HUES48 (cell line): ENCODE measurements around the gene UBASH3B.
"Not testable (repeated sequence)": the region's sequence is repeated elsewhere in the genome, so short reads cannot be mapped to it uniquely, and the experiment has no call there.

Experiments
- H3K27ac ChIP-seq: one replicate; pipeline ENCODE4 v1.7.0; 2013; ENCODE audit warnings: low read depth, low read length, inconsistent platforms
- H3K27me3 ChIP-seq: 2 replicates; pipeline ENCODE4 v1.6.1; 2013; ENCODE audit warnings: mild to moderate bottlenecking, low read length; ENCODE audit not compliant: control insufficient read depth, insufficient read depth
- H3K36me3 ChIP-seq: 2 replicates; pipeline ENCODE4 v1.6.1; 2013; ENCODE audit warnings: low read length; ENCODE audit not compliant: control insufficient read depth, insufficient read depth
- H3K4me1 ChIP-seq: 2 replicates; pipeline ENCODE4 v1.6.1; 2013; ENCODE audit warnings: mild to moderate bottlenecking, low read length; ENCODE audit not compliant: control insufficient read depth, insufficient read depth
- H3K4me3 ChIP-seq: 2 replicates; pipeline ENCODE4 v1.5.1; 2013; ENCODE audit warnings: mild to moderate bottlenecking, low read depth, low read length
- H3K9ac ChIP-seq: 2 replicates; pipeline ENCODE4 v1.6.1; 2013; ENCODE audit warnings: mild to moderate bottlenecking, low read depth, low read length, moderate library complexity
- H3K9me3 ChIP-seq: 2 replicates; pipeline ENCODE4 v1.6.1; 2013; ENCODE audit warnings: low read length; ENCODE audit not compliant: control insufficient read depth, insufficient read depth

UBASH3B gene

DNA sequence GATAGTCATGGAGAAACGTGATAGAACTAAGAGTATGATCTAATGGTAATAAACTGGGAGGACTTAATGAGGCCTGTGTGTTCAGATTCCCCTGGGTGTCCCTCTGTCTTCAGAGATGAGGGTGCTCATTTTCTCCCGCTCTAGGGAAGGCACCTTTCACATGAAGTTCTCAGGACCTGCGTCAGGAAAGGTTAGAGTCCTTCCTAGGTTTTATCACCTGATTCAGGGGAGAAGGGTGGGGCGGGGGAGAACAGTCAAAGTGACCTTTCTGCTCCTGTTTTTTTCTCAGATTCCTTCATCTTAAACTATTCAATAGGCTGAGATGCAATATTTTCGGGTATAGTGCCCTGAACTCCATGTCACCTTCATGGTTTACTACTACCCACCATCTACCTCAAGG, 160.4 kb downstream of the UBASH3B start:
- Histone ChIP-seq H3K4me1 (peaks cover 27% of the 10 kb centered on the region), H3K36me3 (no peaks in the 10 kb centered on the region), H3K9ac (no peak overlapping the region), H3K27me3 (no peaks in the 10 kb centered on the region), H3K27ac (no peak overlapping the region), H3K9me3 (peaks cover 26% of the 10 kb centered on the region), H3K4me3 (no peak overlapping the region)

DNA sequence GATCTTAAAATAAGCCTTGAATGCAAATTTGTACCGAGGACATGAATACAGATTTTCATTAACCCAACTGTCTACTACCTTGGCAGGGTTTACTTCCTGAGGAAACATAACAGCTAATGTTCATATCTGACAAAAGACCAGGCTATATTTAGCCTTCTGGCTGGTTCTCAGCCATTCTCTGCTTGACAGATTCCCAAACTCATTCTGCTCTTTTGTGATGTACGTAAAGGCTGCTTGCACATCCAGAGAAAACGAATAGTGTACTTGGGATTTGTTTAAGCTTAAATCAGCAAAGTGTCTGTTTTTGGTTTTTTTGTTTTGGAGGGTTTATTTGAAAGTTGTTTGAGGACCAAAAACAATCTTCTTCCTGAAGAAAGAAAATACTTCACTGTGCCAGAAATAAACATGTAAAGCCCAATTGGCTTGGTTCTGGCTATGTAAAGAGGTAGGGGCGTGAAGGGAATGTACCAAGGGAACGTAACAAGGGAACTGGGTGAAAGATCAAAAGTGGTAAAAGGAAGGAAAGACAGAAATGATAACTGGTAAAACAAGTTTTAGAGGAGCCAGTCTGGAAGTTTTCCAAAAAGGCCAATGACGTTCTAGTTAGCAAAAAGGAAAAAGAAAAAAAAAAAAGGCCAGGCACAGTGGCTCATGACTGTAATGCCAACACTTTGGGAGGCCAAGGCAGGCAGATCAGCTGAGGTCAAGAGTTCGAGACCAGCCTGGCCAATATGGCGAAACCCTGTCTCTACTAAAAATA, 161.4 kb downstream of the UBASH3B start:
- Histone ChIP-seq H3K27ac (no peak overlapping the region), H3K4me3 (no peak overlapping the region), H3K9ac (no peak overlapping the region)

DNA sequence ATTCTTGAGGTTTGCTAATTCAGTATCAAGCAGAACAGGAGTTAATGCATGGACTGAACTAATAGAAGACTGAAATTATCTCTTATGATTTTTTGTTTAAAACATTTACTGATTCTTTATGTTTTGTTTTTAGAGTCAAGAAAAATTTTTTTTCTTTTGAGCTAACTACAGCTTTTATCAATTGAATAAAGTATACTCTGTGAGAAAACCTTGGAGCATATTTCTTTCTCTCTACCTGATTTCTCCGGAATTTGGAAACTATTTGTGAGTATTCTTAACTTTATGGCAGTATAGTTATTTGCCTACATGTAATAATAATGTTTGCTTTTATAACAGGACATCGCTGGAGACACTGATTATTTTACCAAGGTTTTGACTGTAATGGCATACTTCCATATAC, 164.6 kb downstream of the UBASH3B start:
- H3K4me1 ChIP-seq, result no peaks in the 10 kb centered on the region
- peaks cover 45% of the 10 kb centered on the region for H3K9me3 ChIP-seq
- H3K36me3 ChIP-seq, result no peaks in the 10 kb centered on the region

More for the DNA sequence above, 161.4 kb downstream of the UBASH3B start:
- no peaks in the 10 kb centered on the region for H3K36me3 ChIP-seq
- H3K27me3 ChIP-seq, result no peaks in the 10 kb centered on the region
- peaks cover 24% of the 10 kb centered on the region for H3K4me1 ChIP-seq
- peaks cover 26% of the 10 kb centered on the region for H3K9me3 ChIP-seq

DNA sequence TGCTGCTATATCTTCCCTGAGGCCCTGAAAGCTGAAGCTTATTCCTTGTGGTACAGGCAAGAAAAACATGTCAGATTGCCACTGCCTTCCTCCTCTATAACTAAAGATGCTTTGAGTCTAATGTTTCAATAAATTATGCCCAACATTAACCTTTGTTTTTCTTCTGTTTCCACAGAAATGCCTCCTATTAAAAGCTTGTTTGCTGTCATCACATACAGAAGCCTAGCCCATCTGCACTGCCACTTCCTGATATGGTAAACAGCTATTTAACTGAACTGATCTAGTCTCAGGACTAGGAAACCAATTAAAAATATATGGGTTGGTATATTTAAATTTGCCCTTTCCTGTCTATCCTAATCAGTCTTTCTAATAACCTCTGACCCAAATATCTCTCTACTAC, 165.6 kb downstream of the UBASH3B start:
- no peaks in the 10 kb centered on the region for H3K36me3 ChIP-seq
- no peaks in the 10 kb centered on the region for H3K27me3 ChIP-seq
- H3K27ac ChIP-seq, result no peak overlapping the region
- peaks cover 45% of the 10 kb centered on the region for H3K9me3 ChIP-seq
- no peak overlapping the region for H3K4me3 ChIP-seq
- no peak overlapping the region for H3K9ac ChIP-seq
- H3K4me1 ChIP-seq, result no peaks in the 10 kb centered on the region

More for the DNA sequence above, 164.6 kb downstream of the UBASH3B start:
- H3K9ac ChIP-seq, result no peak overlapping the region
- no peaks in the 10 kb centered on the region for H3K27me3 ChIP-seq
- H3K4me3 ChIP-seq, result no peak overlapping the region
- H3K27ac ChIP-seq, result no peak overlapping the region

DNA sequence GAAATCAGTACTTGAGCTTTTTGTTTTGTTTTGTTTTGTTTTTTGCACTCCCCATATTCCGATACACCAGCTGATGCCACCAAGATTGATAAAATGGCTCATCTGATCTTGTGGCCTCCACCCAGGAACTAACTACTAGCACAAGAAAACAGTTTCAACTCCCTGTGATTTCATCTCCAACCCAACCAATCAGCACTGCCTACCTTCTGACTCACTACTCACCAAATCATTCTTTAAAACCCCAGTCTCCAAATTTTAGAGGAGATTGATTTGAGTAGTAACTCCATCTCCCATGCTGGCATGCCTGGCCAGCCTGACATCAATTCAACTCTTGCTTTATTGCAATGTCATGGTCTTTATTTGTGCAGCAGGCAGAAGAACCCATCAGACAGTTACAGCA, 166.7 kb downstream of the UBASH3B start:
- no peaks in the 10 kb centered on the region for H3K36me3 ChIP-seq
- H3K27me3 ChIP-seq, result no peaks in the 10 kb centered on the region
- H3K4me3 ChIP-seq, result no peak overlapping the region
- H3K27ac ChIP-seq, result no peak overlapping the region
- H3K9me3 ChIP-seq, result peaks cover 45% of the 10 kb centered on the region
- no peaks in the 10 kb centered on the region for H3K4me1 ChIP-seq
- no peak overlapping the region for H3K9ac ChIP-seq

DNA sequence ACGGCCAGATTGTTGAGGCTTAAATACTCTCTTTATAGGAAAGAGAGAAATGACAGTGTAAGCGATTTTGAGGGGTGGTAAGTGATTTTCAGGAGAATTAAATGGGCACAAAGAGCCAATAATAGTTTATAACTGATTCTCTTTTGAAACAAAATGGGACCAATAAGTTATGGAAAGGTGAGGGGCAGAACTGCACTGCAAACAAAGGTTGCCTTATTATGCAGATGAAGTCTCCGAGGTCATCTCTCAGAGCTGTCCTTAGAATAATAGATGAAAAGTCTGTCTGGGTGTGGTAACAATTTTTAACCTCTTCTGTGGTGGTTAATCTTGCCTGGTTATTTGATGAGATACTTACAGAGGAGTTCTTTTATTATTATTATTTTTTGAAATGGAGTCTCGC, 168.0 kb downstream of the UBASH3B start:
- H3K4me1 ChIP-seq, result no peaks in the 10 kb centered on the region
- no peaks in the 10 kb centered on the region for H3K27me3 ChIP-seq
- no peak overlapping the region for H3K27ac ChIP-seq
- peaks cover 42% of the 10 kb centered on the region for H3K9me3 ChIP-seq
- H3K4me3 ChIP-seq, result no peak overlapping the region
- H3K9ac ChIP-seq, result no peak overlapping the region
- H3K36me3 ChIP-seq, result no peaks in the 10 kb centered on the region

DNA sequence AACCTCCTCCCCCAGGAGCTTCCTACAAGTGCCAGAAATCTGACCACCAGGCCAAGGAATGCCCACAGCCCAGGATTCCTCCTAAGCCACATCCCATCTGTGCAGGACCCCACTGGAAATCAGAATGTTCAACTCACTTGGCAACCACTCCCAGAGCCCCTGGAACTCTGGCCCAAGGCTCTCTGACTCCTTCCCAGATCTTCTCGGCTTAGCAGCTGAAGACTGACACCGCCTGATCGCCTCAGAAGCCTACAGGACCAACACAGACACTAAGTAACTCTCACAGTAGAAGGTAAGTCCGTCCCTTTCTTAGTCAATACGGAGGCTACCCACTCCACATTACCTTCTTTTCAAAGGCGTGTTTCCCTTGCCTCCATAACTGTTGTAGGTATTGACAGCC, 173.8 kb downstream of the UBASH3B start:
- H3K27me3 ChIP-seq, H3K9me3 ChIP-seq, H3K36me3 ChIP-seq, H3K4me3 ChIP-seq, H3K27ac ChIP-seq, H3K9ac ChIP-seq: not testable (repeated sequence)
- H3K4me1 ChIP-seq, result peaks cover 12% of the 10 kb centered on the region

DNA sequence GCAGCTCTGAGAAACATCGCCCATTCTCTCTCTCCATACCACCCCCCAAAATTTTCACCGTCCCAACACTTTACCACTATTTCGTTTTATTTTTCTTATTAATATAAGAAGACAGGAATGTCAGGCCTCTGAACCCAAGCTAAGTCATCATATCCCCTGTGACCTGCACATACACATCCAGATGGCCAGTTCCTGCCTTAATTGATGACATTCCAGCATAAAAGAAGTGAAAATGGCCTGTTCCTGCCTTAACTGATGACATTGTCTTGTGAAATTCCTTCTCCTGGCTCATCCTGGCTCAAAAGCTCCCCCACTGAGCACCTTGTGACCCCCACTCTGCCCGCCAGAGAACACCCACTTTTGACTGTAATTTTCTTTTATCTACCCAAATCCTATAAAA, 176.8 kb downstream of the UBASH3B start:
- H3K9me3 ChIP-seq, H3K4me3 ChIP-seq, H3K9ac ChIP-seq, H3K27me3 ChIP-seq, H3K36me3 ChIP-seq: not testable (repeated sequence)
- Histone ChIP-seq H3K27ac (peak overlapping the region; percentile 59), H3K4me1 (peaks cover 12% of the 10 kb centered on the region)

DNA sequence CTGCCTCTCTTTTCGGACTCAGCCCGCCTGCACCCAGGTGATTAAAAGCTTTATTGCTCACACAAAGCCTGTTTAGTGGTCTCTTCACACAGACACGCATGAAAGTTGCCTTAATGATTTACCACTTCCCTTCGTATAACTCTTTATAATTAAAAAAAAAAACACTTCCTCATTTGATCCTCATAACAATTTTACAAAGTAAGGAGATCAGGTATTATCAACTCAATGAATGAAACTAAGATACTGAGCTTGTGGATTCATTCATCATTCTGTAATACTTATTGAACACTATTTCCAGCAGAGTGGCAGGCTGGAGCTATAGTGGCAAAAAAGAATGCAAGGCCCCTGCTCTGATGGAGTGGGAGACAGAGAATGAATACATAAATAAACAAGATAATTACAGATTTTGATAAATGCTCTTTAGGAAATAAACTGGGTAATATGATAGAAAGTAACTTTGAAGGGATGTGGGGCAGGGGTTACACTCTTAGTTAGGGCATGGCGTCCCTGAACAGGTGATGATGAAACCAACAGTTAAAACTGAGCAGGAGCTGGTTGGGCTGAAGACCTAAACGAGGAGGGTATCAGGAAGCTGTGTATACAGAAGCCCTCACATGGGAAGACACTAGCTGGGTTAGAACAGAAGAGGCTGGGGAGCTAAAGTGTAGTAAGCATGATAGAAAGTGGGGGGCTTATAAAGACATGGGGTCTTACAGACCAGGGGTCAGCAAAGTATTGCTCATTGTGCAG, 177.4 kb downstream of the UBASH3B start:
- no peak overlapping the region; the same call in 1 of the 2 replicates for H3K9ac ChIP-seq
- peak overlapping the region; percentile 59 for H3K27ac ChIP-seq
- H3K9me3 ChIP-seq, result no peaks in the 10 kb centered on the region
- no peaks in the 10 kb centered on the region for H3K36me3 ChIP-seq
- H3K4me3 ChIP-seq, result no peak overlapping the region
- no peaks in the 10 kb centered on the region for H3K27me3 ChIP-seq
- peaks cover 12% of the 10 kb centered on the region for H3K4me1 ChIP-seq

DNA sequence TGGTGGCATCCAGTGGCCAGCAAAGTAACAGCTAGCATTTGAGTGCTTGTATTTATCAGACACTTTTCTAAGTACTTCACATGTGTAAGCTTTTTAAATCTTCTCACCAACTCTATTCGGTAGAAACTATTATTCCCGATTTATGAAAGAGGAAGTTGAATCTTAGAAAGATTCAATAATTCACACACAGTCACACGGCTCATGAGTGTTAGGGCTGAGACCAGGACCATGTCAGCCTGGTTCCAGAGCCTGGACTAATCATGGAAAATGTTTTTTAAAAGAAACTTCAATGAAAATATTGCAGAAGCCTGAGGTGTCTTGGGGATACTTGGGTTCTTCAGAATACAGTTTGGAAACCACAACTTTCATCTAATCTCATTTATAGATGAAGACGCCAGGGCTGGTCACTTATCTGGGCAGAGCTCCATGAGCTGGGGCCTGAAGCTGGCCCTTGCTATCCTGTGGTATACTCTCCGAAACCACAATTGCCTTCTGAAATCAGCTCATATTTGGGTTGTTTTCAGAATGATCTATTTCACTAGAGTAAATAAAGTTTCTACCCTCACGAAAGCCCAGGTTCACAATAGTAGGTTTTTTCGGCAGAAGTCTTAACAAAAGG, 178.4 kb downstream of the UBASH3B start:
- Histone ChIP-seq H3K9ac (no peak overlapping the region), H3K36me3 (no peaks in the 10 kb centered on the region), H3K9me3 (no peaks in the 10 kb centered on the region), H3K4me3 (no peak overlapping the region), H3K4me1 (peaks cover 12% of the 10 kb centered on the region), H3K27ac (peak overlapping the region; percentile 2), H3K27me3 (no peaks in the 10 kb centered on the region)

DNA sequence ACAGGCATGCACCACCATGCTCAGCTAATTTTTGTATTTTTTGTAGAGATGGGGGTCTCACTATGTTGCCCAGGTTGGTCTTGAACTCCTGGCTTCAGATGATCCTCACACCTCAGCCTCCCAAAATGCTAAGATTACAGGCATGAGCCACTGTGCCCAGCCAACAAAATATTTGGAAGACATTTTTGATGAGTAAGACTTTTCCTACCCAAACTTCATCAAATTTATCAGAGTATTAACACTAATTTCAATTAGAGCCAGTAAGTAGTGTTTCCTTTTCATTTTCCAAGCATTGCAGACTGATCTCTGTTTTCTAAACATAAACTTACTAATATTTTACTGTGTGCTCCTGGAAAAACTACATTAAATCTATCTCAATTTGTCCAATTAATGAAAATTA, 181.4 kb downstream of the UBASH3B start:
- H3K36me3 ChIP-seq, result no peaks in the 10 kb centered on the region
- no peak overlapping the region for H3K27ac ChIP-seq

More for the DNA sequence above, 181.4 kb downstream of the UBASH3B start:
- Histone ChIP-seq H3K27me3 (no peaks in the 10 kb centered on the region), H3K9me3 (no peaks in the 10 kb centered on the region), H3K9ac (no peak overlapping the region), H3K4me1 (peaks cover 11% of the 10 kb centered on the region), H3K4me3 (no peak overlapping the region)
